ENCODE measurements around the gene C17orf100. TPM values are rescaled to one million over a fixed set of nuclear protein-coding genes. Genes with fewer than 3 reads are reported as not detected.

C17orf100 gene
- polyA plus RNA-seq, 4 donors = 8.0 to 12.7 (median 9.6) TPM

- no peak for DNase-seq (ENCODE audit: low read depth in 4 of 4, low spot score in 3 of 4)
These were observed 16.7 kb downstream of the C17orf100 start for GRCh38 chr17:6668219-6668618.

GRCh38 chr17:6668727-6669425, 17.3 kb downstream of the C17orf100 start:
- DNase-seq (ENCODE audit: low read depth in 4 of 4, low spot score in 3 of 4) = no peak

GRCh38 chr17:6669479-6670212, 18.1 kb downstream of the C17orf100 start:
- DNase-seq (ENCODE audit: low read depth in 4 of 4, low spot score in 3 of 4) = no peak

- DNase-seq (ENCODE audit: low read depth in 4 of 4, low spot score in 3 of 4) = no peak
These were observed 19.0 kb downstream of the C17orf100 start for GRCh38 chr17:6670571-6670970.

GRCh38 chr17:6670999-6671398, 19.4 kb downstream of the C17orf100 start:
- no peak for DNase-seq (ENCODE audit: low read depth in 4 of 4, low spot score in 3 of 4)

- DNase-seq (ENCODE audit: low read depth in 4 of 4, low spot score in 3 of 4) = no peak
These were observed 19.9 kb downstream of the C17orf100 start for GRCh38 chr17:6671431-6671830.

- no peak for DNase-seq (ENCODE audit: low read depth in 4 of 4, low spot score in 3 of 4)
These were observed 23.0 kb downstream of the C17orf100 start for GRCh38 chr17:6674586-6674985.

- no peak for DNase-seq (ENCODE audit: low read depth in 4 of 4, low spot score in 3 of 4)
These were observed 23.8 kb downstream of the C17orf100 start for GRCh38 chr17:6675201-6675825.

- DNase-seq (ENCODE audit: low read depth in 4 of 4, low spot score in 3 of 4) = no peak
These were observed 25.2 kb downstream of the C17orf100 start for GRCh38 chr17:6676802-6677157.

GRCh38 chr17:6677158-6677831, 25.7 kb downstream of the C17orf100 start:
- no peak for DNase-seq (ENCODE audit: low read depth in 4 of 4, low spot score in 3 of 4)

- no peak for DNase-seq (ENCODE audit: low read depth in 4 of 4, low spot score in 3 of 4)
These were observed 26.4 kb downstream of the C17orf100 start for GRCh38 chr17:6677946-6678345.

- DNase-seq (ENCODE audit: low read depth in 4 of 4, low spot score in 3 of 4) = no peak
These were observed 27.7 kb downstream of the C17orf100 start for GRCh38 chr17:6679241-6679640.

GRCh38 chr17:6681176-6681575, 29.6 kb downstream of the C17orf100 start:
- DNase-seq (ENCODE audit: low read depth in 4 of 4, low spot score in 3 of 4) = no peak

- DNase-seq (ENCODE audit: low read depth in 4 of 4, low spot score in 3 of 4) = no peak
These were observed 30.1 kb downstream of the C17orf100 start for GRCh38 chr17:6681671-6682070.

- DNase-seq (ENCODE audit: low read depth in 4 of 4, low spot score in 3 of 4) = no peak
These were observed 30.8 kb downstream of the C17orf100 start for GRCh38 chr17:6682339-6682738.

GRCh38 chr17:6683081-6683684, 31.6 kb downstream of the C17orf100 start:
- DNase-seq (ENCODE audit: low read depth in 4 of 4, low spot score in 3 of 4) = no peak

GRCh38 chr17:6683730-6684459, 32.3 kb downstream of the C17orf100 start:
- DNase-seq (ENCODE audit: low read depth in 4 of 4, low spot score in 3 of 4) = no peak

GRCh38 chr17:6684460-6684783, 32.9 kb downstream of the C17orf100 start:
- DNase-seq (ENCODE audit: low read depth in 4 of 4, low spot score in 3 of 4) = no peak

- no peak for DNase-seq (ENCODE audit: low read depth in 4 of 4, low spot score in 3 of 4)
These were observed 33.6 kb downstream of the C17orf100 start for GRCh38 chr17:6684881-6685767.
